Osteocyte (in vitro differentiated cells): ENCODE results near the gene RGS7. TPM values are rescaled to one million over a fixed set of nuclear protein-coding genes. Genes with fewer than 3 reads are reported as not detected.

ENCODE experiments used
- DNase-seq: peaks from one replicate; pipeline ENCODE4 v3.0.0; 2021; ENCODE audit warnings: mixed read lengths; ENCODE audit not compliant: unreplicated experiment; ENCODE audit errors: extremely low spot score
- H3K27ac Mint-ChIP-seq: one replicate; pipeline ENCODE4 v1.8.0; 2021; ENCODE audit warnings: mild to moderate bottlenecking, mixed read lengths; ENCODE audit not compliant: unreplicated experiment
- H3K27me3 Mint-ChIP-seq: one replicate; pipeline ENCODE4 v1.8.0; 2021; ENCODE audit warnings: mixed read lengths; ENCODE audit not compliant: unreplicated experiment
- H3K36me3 Mint-ChIP-seq: one replicate; pipeline ENCODE4 v1.8.0; 2021; ENCODE audit warnings: mixed read lengths; ENCODE audit not compliant: unreplicated experiment
- H3K4me1 Mint-ChIP-seq: one replicate; pipeline ENCODE4 v1.8.0; 2021; ENCODE audit warnings: mixed read lengths; ENCODE audit not compliant: unreplicated experiment
- H3K4me3 Mint-ChIP-seq: one replicate; pipeline ENCODE4 v1.8.0; 2021; ENCODE audit warnings: mild to moderate bottlenecking, moderate library complexity, mixed read lengths; ENCODE audit not compliant: unreplicated experiment
- H3K9me3 Mint-ChIP-seq: one replicate; pipeline ENCODE4 v1.8.0; 2021; ENCODE audit warnings: mixed read lengths; ENCODE audit not compliant: unreplicated experiment
- total RNA-seq: library from RNA; stranded (reverse); gene quantifications from 2 replicates; pipeline ENCODE4 v1.2.1, GENCODE V29; 2021
- TF ChIP-seq, protein P1 (sequence below): fragments of 200-600 bp; sonication (generic); IDR thresholded peaks from 2 replicates; pipeline ENCODE4 v1.5.0; 2021; ENCODE audit warnings: antibody characterized with exemption, mild to moderate bottlenecking, moderate library complexity

RGS7 gene
- total RNA-seq, 1 donor from 2014 or later: 10.9 TPM

GRCh38 chr1:240927821-240928220, 429.2 kb downstream of the RGS7 start:
- Mint-ChIP-seq H3K4me3 (no peak overlapping the region), H3K27me3 (no peaks in the 10 kb centered on the region), H3K4me1 (no peaks in the 10 kb centered on the region), H3K36me3 (peaks cover 5% of the 10 kb centered on the region), H3K9me3 (peaks cover 3% of the 10 kb centered on the region), H3K27ac (no peak overlapping the region)
- TF ChIP-seq, protein P1, sequence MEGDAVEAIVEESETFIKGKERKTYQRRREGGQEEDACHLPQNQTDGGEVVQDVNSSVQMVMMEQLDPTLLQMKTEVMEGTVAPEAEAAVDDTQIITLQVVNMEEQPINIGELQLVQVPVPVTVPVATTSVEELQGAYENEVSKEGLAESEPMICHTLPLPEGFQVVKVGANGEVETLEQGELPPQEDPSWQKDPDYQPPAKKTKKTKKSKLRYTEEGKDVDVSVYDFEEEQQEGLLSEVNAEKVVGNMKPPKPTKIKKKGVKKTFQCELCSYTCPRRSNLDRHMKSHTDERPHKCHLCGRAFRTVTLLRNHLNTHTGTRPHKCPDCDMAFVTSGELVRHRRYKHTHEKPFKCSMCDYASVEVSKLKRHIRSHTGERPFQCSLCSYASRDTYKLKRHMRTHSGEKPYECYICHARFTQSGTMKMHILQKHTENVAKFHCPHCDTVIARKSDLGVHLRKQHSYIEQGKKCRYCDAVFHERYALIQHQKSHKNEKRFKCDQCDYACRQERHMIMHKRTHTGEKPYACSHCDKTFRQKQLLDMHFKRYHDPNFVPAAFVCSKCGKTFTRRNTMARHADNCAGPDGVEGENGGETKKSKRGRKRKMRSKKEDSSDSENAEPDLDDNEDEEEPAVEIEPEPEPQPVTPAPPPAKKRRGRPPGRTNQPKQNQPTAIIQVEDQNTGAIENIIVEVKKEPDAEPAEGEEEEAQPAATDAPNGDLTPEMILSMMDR: no peak
- no peak for DNase-seq

- peaks cover 12% of the 10 kb centered on the region for H3K36me3 Mint-ChIP-seq
- H3K27me3 Mint-ChIP-seq: no peaks in the 10 kb centered on the region
- TF ChIP-seq, protein P1: no peak
- peaks cover 8% of the 10 kb centered on the region for H3K9me3 Mint-ChIP-seq
- no peaks in the 10 kb centered on the region for H3K4me1 Mint-ChIP-seq
- H3K4me3 Mint-ChIP-seq: no peak overlapping the region
- H3K27ac Mint-ChIP-seq: no peak overlapping the region
- DNase-seq: no peak
Measured at GRCh38 chr1:240925273-240925672, 431.7 kb downstream of the RGS7 start.

DNA sequence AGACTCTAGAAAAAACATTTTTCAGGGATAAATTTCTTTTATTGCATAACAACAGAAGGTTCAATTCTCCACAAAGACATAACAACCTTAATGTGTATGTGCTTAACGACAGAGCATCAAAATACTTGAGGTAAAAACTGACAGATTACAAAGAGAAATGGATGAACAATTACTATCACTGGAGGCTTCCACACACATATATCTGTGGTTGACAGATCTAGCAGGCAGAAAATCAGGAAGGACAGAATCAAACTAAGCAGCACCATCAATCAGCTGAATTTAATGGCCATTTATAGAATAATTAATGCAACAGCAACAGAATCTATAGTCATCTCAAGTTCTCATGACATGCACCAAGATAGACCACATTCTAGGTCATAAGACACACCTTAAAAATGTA, 439.0 kb downstream of the RGS7 start:
- Mint-ChIP-seq H3K4me1 (peaks cover 30% of the 10 kb centered on the region), H3K36me3 (peaks cover 15% of the 10 kb centered on the region), H3K27ac (no peak overlapping the region), H3K4me3 (no peak overlapping the region), H3K27me3 (no peaks in the 10 kb centered on the region), H3K9me3 (peaks cover 4% of the 10 kb centered on the region)
- TF ChIP-seq, protein P1: no peak
- no peak for DNase-seq

DNA sequence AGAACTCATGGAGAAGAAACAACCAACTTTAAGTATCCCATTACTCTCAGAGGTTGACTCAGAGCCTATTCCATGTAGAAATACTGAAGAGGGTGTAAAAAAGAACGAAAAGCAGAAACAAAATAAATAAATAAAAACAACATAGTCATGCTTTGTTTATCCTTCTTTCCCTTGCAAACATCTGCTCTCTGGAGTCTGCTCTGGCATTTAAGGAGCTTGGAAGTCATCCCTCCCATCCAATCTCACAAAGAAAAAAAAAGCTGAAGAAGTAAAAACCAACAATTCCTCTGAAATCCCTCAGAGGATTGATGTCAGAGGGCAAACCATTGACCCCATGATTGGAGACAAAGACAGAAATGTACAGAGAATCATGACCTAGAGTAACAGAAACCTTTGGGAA, 442.5 kb downstream of the RGS7 start:
- H3K36me3 Mint-ChIP-seq: peaks cover 2% of the 10 kb centered on the region
- DNase-seq: no peak
- no peak overlapping the region for H3K4me3 Mint-ChIP-seq
- no peaks in the 10 kb centered on the region for H3K9me3 Mint-ChIP-seq
- TF ChIP-seq, protein P1: no peak
- H3K4me1 Mint-ChIP-seq: peaks cover 33% of the 10 kb centered on the region
- H3K27ac Mint-ChIP-seq: peak overlapping the region; percentile 62
- H3K27me3 Mint-ChIP-seq: no peaks in the 10 kb centered on the region

GRCh38 chr1:240912821-240913220, 444.2 kb downstream of the RGS7 start:
- no peaks in the 10 kb centered on the region for H3K27me3 Mint-ChIP-seq
- H3K4me1 Mint-ChIP-seq: peaks cover 36% of the 10 kb centered on the region
- TF ChIP-seq, protein P1: no peak
- peaks cover 2% of the 10 kb centered on the region for H3K36me3 Mint-ChIP-seq
- peak overlapping the region; percentile 29 for H3K27ac Mint-ChIP-seq
- no peak for DNase-seq
- H3K9me3 Mint-ChIP-seq: no peaks in the 10 kb centered on the region
- H3K4me3 Mint-ChIP-seq: no peak overlapping the region
